Dermis lymphatic vessel endothelial cell (primary cell): ENCODE data around the gene ZNF45. TPM values are rescaled to one million over a fixed set of nuclear protein-coding genes. Genes with fewer than 3 reads are reported as not detected.

Experiments
- total RNA-seq: library from RNA; depleted of rRNA; stranded (reverse); fragments of >200 nt; gene quantifications from 2 replicates; pipeline ENCODE4 v1.2.1, GENCODE V29; 2014

Gene ZNF45
- 16.3 and 21.6 TPM in 2 replicates for total RNA-seq

DNA sequence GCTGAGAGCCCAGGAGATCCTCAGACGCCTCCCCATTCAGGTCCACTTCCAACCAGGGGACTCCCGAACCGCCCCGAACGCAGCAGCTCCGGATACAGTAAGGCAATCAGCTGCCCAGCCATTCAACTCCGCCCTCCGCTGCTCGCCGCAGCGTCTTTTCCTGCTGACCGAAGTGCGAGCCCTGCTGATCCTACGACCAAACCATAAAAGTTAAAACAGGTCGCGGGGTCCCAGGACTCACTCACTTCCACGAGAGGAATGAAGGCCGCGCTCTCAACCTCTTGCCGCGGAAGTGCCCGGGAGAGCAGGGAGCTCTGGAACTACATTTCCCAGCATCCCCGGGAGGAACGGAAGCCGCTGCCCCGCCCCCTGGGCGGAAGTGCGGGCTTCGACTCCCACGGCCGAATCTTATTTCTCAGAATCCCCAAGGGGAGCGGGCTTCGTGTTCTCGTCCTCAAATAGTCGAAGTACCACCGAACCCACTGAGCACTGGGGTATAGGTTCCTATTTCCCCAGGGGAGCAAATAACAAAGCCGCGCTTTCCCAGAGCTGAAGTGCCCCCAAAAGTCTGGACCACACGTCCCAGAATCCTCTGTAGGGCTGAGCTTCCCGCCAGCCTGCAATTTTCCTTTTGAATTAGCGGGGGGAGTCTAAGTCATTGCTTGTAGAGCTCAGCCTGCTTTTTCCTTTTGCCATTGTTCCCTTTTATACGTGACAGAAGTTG lies at the start of gene ZNF45:
ZNF45 (minus strand) TSS at position 298 of the 724 bp plus-strand sequence. CDS start 13,097 bp downstream, outside the sequence.

DNA sequence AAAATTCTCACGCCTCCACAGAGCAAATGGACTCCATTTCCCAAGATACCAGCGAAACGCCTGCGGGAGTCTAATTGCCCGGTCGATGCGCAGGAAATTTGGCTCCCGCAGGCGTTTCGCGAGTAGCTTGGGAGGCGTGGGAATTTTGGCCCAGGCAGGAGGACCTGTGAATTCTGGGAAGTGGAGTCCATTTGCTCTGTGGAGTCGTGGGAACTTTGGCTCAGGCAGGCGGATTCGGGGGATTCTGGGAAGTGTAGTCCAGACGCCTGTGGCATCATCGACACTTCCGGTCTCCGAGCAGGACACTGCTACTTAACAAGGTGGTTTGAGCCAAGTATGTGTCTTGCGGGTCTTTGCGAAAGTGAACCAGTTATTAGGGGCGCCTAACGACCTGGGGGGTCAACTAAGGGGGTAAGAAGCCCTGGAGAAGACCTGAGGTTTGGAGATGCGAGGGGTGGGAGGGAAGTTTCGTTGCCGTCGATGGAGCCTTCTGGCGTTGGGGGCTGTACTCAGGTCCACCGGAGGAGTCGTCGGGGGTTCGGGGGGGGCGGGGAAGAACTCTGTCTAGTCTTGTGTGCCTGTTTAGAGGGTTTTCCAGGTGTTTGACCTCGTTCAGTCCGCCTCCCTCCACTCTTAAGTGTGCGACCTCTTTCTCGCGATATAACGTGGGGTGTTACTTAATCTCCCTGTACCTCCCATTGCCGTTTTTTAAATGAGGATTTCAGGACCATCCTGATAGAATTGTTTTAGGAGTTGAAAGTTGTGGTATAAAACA lies 49.0 kb upstream of the ZNF45 start, which contains the start of gene ZNF155:
ZNF155 (plus strand) TSS at position 277 of the 775 bp plus-strand sequence. CDS start 4,356 bp downstream, outside the sequence.

GRCh38 chr19:43950834-43951645 lies 16.0 kb upstream of the ZNF45 start, which contains the start of gene ZNF221:
TSS of gene ZNF221 (plus strand) at chr19:43951228. CDS start at chr19:43962727, 11,499 bp downstream.

DNA sequence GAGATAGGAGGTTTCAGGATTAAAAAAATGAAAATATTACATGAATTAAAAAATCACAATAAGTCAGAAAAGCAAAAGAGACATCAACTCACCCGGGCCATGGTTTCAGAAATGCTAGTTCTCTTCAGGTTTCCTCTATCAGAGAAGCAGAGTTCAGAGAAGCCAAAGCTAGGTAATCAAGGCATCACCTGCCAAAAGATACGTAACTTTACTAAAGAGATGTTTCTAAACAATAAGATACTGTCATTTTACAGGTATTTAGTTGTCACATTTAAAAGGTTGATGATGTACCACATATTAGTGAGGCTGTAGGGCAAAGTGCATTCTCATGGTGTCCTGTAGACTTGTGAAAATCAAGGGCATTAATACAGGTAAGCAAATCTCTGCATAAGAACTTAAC lies 51.2 kb downstream of the ZNF45 start, which contains the start of gene ZNF404:
ZNF404 (minus strand) TSS at position 101 of the 400 bp plus-strand sequence.

Other genes with a start within 250 kb of the ZNF45 start
- not detected in 2 replicates for gene IRGC, start 219.2 kb downstream of the ZNF45 start, total RNA-seq
- gene SMG9, start 180.3 kb downstream of the ZNF45 start, total RNA-seq = 3.8 and 5.4 TPM in 2 replicates
- gene KCNN4, start 154.3 kb downstream of the ZNF45 start, total RNA-seq = 0.11 TPM in 1 of 2 replicates, not detected in the other
- 0.22 and 0.43 TPM in 2 replicates for gene LYPD5, start 132.8 kb downstream of the ZNF45 start, total RNA-seq
- gene ZNF283, start 108.0 kb downstream of the ZNF45 start, total RNA-seq = 7.2 and 12.0 TPM in 2 replicates
- 0.54 and 0.77 TPM in 2 replicates for gene ZNF404, start 51.3 kb downstream of the ZNF45 start, total RNA-seq
- gene ZNF221, start 15.9 kb upstream of the ZNF45 start, total RNA-seq = 3.9 and 6.3 TPM in 2 replicates
- gene ZNF155, start 48.9 kb upstream of the ZNF45 start, total RNA-seq = 7.8 and 9.9 TPM in 2 replicates
- 3.0 and 4.2 TPM in 2 replicates for gene ZNF230, start 67.7 kb upstream of the ZNF45 start, total RNA-seq
- gene ZNF222, start 90.1 kb upstream of the ZNF45 start, total RNA-seq = 5.7 and 7.8 TPM in 2 replicates
- 6.0 and 7.3 TPM in 2 replicates for gene ZNF223, start 116.8 kb upstream of the ZNF45 start, total RNA-seq
- gene ZNF284, start 136.9 kb upstream of the ZNF45 start, total RNA-seq = 2.9 and 3.1 TPM in 2 replicates
- 28.3 and 38.9 TPM in 2 replicates for gene ZNF224, start 159.1 kb upstream of the ZNF45 start, total RNA-seq
- gene ZNF225, start 178.1 kb upstream of the ZNF45 start, total RNA-seq = 5.9 and 7.8 TPM in 2 replicates
- 8.0 and 12.5 TPM in 2 replicates for gene ZNF234, start 206.3 kb upstream of the ZNF45 start, total RNA-seq
- gene ZNF226, start 229.8 kb upstream of the ZNF45 start, total RNA-seq = 14.1 and 15.7 TPM in 2 replicates